H7 (cell line): ENCODE results near the gene CTSA. TPM values are rescaled to one million over a fixed set of nuclear protein-coding genes. Genes with fewer than 3 reads are reported as not detected.

Experiments
- DNase-seq: peaks from one replicate; pipeline ENCODE4 v3.0.0; 2012
- H3K27me3 ChIP-seq: 2 replicates; pipeline ENCODE4 v1.6.0; 2011; ENCODE audit warnings: mild to moderate bottlenecking, low read length; ENCODE audit not compliant: control insufficient read depth, insufficient read depth
- H3K36me3 ChIP-seq: replicated peaks from 2 replicates; pipeline ENCODE4 v1.5.1; 2011; ENCODE audit warnings: low read length; ENCODE audit not compliant: control insufficient read depth, insufficient read depth
- H3K4me3 ChIP-seq: 2 replicates; pipeline ENCODE4 v1.5.1; 2011; ENCODE audit warnings: low read depth, mild to moderate bottlenecking, control low read depth, low read length, moderate library complexity; ENCODE audit not compliant: insufficient read depth
- total RNA-seq: library from RNA; depleted of rRNA; stranded (reverse); fragments of >200 nt; shearing (Covaris generic); gene quantifications from 2 replicates; pipeline ENCODE4 v1.2.3, GENCODE V29; 2014; rRNA removed

Gene CTSA
- total RNA-seq, 1 experiment from 2014 or later = 41.8 TPM

DNA sequence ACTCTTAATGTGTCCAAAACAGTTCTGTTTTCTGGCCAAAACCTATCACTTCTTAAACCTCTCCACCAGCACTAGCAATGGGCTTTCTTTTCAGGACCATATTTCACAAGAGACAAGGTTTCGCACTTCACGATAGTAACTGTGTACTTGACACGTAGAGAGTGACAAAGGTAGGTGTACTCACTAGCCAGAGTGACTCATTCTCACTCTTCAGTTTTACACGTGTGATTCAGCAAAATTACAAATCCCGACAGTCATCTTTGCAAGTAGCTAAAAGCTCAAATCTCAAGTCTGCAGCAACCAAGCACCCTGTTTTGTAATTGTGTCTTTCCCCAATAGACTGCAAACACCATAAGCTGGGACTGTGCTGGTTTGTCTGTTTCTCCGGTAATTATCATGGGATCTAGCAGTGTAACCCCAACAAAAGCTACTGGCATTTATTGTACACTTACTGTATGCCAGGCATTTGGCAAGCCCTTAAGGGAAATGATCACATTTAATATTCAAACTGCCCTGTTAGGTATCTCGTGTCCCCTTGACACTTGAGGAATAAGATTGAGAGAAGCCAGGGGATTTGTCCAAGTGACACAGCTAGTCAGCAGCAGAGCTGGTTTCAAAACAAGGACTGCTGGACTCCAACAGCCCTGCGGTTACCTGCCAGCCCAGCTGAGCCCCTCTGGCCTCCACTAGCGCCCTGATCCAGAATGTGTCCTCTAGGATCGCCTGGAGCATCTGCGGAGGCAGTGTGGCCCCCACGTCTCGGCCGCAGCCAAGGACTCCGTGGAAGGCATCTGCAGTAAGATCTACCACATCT lies 53.2 kb downstream of the CTSA start:
- no peak for DNase-seq
- H3K27me3 ChIP-seq = no peaks in the 10 kb centered on the region
- H3K36me3 ChIP-seq = peaks cover 62% of the 10 kb centered on the region
- H3K4me3 ChIP-seq = no peak overlapping the region

DNA sequence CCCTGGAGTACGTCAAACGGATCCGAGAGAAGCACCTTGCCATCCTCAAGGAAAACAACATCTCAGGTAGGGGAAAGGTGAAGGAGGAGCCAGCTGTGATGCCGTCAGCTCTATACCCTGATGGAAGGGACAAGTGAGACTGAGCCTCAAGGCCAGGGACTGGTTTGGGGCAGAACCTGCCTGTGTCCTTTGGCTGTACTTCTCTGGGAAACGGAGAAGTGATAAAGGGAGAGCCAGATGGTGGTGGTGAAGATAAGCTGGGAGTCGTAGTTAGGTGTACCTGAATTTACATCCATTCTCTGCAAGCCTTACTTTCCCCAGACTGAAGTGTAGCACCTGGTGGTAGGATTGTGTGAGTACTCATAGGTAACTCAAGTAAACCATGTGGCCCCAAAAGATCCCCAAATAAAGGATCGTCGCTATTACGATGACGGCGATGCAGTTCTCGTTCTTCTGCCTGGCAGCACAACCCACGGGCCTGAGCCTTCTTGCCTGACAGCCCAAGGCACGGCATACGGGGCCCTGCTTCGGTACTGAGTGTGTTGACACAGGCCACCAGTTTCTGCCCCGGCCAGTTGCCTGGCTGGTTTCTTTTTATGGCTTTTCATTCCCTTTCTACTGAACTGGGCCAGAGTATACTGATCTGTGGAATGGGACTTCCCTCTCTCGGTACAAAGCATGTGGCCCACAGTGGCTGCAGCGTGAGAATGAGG lies 54.0 kb downstream of the CTSA start:
- Histone ChIP-seq H3K36me3 (peaks cover 61% of the 10 kb centered on the region), H3K4me3 (no peak overlapping the region), H3K27me3 (no peaks in the 10 kb centered on the region)
- DNase-seq = no peak

DNA sequence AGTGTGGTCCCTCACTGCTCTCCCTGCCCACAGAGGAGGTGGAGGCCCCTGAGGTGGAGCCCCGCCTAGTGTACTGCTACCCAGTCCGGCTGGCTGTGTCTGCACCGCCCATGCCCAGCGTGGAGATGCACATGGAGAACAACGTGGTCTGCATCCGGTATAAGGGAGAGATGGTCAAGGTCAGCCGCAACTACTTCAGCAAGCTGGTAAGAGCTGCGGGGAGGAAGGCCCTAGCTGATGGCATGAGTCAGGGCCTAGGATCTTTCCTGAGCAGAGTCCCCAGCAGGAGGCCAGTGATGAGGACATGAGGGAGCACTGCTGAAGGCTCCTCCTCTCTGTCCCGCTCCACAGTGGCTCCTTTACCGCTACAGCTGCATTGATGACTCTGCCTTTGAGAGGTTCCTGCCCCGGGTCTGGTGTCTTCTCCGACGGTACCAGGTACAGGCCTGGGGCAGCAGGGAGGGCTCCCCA lies 54.6 kb downstream of the CTSA start:
- DNase-seq = no peak
- Histone ChIP-seq H3K36me3 (peaks cover 58% of the 10 kb centered on the region), H3K27me3 (no peaks in the 10 kb centered on the region), H3K4me3 (no peak overlapping the region)

DNA sequence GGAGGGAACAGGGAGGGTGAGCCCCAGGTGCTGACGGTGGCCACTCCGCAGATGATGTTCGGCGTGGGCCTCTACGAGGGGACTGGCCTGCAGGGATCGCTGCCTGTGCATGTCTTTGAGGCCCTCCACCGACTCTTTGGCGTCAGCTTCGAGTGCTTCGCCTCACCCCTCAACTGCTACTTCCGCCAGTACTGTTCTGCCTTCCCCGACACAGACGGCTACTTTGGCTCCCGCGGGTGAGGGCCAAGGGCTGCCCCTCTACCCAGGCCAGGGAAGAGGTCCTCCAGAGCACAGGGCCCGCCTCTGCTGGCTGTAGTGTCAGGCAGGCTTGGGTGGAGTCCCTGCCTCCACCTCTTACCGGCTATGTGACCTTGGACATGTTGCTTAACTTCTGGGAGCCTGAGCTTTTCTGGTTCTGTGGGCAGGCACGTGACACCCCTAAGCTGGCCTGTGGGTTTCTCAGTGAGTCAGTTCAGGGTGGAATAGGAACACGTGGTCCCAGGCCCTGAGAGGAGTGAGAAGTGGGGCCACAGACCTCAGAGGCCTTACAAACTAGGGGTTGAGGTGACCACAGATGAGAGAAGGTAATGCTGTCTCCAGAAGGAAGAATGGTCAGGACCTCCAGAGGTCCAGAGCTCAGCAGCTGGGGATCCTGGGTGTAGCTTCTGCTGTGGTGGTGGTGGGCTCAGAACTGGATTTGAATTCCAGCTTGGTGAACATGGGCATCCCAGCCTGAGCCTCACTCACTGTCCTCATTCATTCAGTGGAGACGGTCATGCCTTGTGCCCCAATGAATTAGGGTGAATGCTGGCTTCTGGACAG lies 55.2 kb downstream of the CTSA start:
- H3K4me3 ChIP-seq = no peak overlapping the region
- no peak for DNase-seq
- no peaks in the 10 kb centered on the region for H3K27me3 ChIP-seq
- H3K36me3 ChIP-seq = peaks cover 55% of the 10 kb centered on the region

DNA sequence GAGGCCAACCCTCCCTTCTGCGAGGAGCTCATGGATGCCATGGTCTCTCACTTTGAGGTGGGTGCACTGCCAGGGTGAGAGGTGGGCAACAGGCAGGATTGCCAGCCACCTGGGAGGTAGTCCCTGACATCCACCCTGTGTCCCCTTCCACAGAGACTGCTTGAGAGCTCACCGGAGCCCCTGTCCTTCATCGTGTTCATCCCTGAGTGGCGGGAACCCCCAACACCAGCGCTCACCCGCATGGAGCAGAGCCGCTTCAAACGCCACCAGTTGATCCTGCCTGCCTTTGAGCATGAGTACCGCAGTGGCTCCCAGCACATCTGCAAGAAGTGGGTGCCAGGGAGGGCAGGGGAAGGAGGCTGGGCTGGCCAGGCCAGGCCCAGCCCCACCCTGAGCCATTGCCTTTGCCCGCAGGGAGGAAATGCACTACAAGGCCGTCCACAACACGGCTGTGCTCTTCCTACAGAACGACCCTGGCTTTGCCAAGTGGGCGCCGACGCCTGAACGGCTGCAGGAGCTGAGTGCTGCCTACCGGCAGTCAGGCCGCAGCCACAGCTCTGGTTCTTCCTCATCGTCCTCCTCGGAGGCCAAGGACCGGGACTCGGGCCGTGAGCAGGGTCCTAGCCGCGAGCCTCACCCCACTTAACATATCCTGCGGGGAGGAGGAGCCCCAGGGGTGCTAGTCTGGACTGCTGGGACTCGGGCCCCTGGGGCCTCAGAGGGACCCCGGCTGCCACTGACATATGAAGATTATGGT lies 56.2 kb downstream of the CTSA start:
- Histone ChIP-seq H3K4me3 (no peak overlapping the region), H3K27me3 (no peaks in the 10 kb centered on the region), H3K36me3 (peaks cover 61% of the 10 kb centered on the region)
- DNase-seq = no peak

DNA sequence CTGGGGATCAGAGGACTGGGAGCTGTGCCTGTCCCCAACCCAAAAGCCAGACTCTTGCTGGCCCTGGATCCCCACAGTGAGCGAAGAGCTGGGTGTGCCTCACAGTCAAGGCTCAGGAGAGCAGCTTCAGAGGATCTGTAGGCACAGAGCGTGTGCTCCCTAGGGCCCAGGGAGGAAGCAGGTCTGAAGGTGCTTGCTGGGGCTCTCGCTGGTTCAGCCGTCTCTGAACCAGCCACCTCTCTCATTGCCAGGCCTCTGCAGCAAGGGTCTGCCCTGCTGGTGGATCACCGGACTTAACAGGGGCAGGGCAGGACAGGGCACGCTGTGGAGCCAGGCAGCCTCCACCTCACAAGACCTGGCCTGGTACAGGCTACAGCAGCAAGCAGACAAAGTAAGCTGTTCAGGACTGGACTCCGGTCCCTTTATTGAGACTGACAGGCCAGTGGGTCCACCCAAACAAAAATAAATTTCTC lies 57.2 kb downstream of the CTSA start:
- Histone ChIP-seq H3K4me3 (no peak overlapping the region), H3K27me3 (no peaks in the 10 kb centered on the region), H3K36me3 (peaks cover 56% of the 10 kb centered on the region)
- DNase-seq = no peak

Other genes with a start within 250 kb of the CTSA start
- gene WFDC11, start 221.1 kb upstream of the CTSA start, total RNA-seq = not detected in 2 replicates
- not detected in 2 replicates for gene WFDC13, start 189.3 kb upstream of the CTSA start, total RNA-seq
- gene WFDC10B, start 186.3 kb upstream of the CTSA start, total RNA-seq = 0.52 TPM in 1 of 2 replicates, not detected in the other
- not detected in 2 replicates for gene SPINT4, start 169.0 kb upstream of the CTSA start, total RNA-seq
- gene WFDC3, start 99.5 kb upstream of the CTSA start, total RNA-seq = 0.59 TPM in 1 of 2 replicates, not detected in the other
- 21.4 and 24.2 TPM in 2 replicates for gene DNTTIP1, start 99.4 kb upstream of the CTSA start, total RNA-seq
- 265 and 278 TPM in 2 replicates for gene UBE2C, start 78.7 kb upstream of the CTSA start, total RNA-seq
- gene TNNC2, start 64.0 kb upstream of the CTSA start, total RNA-seq = 0.42 and 0.70 TPM in 2 replicates
- gene SNX21, start 57.5 kb upstream of the CTSA start, total RNA-seq = 22.5 and 22.7 TPM in 2 replicates
- 57.1 and 59.7 TPM in 2 replicates for gene ACOT8, start 33.9 kb upstream of the CTSA start, total RNA-seq
- 5.4 and 5.7 TPM in 2 replicates for gene ZSWIM3, start 33.7 kb upstream of the CTSA start, total RNA-seq
- gene ZSWIM1, start 10.1 kb upstream of the CTSA start, total RNA-seq = 13.3 and 17.8 TPM in 2 replicates
- gene SPATA25, start 3.7 kb upstream of the CTSA start, total RNA-seq = 0.41 and 5.1 TPM in 2 replicates
- gene NEURL2, start 127 bp upstream of the CTSA start, total RNA-seq = 8.1 and 10.2 TPM in 2 replicates
- gene PLTP, start 20.8 kb downstream of the CTSA start, total RNA-seq = 87.3 and 104 TPM in 2 replicates
- gene PCIF1, start 43.3 kb downstream of the CTSA start, total RNA-seq = 22.8 and 28.4 TPM in 2 replicates
- 15.0 and 18.1 TPM in 2 replicates for gene ZNF335, start 80.9 kb downstream of the CTSA start, total RNA-seq
- 9.8 and 11.6 TPM in 2 replicates for gene MMP9, start 117.6 kb downstream of the CTSA start, total RNA-seq
- gene SLC12A5, start 137.9 kb downstream of the CTSA start, total RNA-seq = 1.3 and 4.3 TPM in 2 replicates
- gene NCOA5, start 198.6 kb downstream of the CTSA start, total RNA-seq = 8.6 and 12.2 TPM in 2 replicates
- gene CD40, start 227.0 kb downstream of the CTSA start, total RNA-seq = 8.2 and 8.8 TPM in 2 replicates